Measurements from ENCODE around the gene ELOB. TPM values are rescaled to one million over a fixed set of nuclear protein-coding genes. Genes with fewer than 3 reads are reported as not detected.
A peak's percentile ranks its signal among the peaks of the same experiment; 100 is the strongest.

The ELOB gene
- total and polyA plus RNA-seq, 2 of the 8 experiments (the other 6 are each of a cell fraction or from before 2014, with no cell fraction given), result 237 to 1,357 TPM

- TF ChIP-seq KDM4A (IDR thresholded peaks at IDR 0.05; ENCODE audit: low read depth, low read length, severe bottlenecking), result peak; percentile 46
- peak; percentile 96 for TF ChIP-seq PHF8 (conservative IDR thresholded peaks at IDR 0.05; ENCODE audit: low read depth, low read length)
- no peak for TF ChIP-seq CHD1 (IDR thresholded peaks at IDR 0.05; ENCODE audit: low read depth, low read length)
- TF ChIP-seq RBBP5 (IDR thresholded peaks at IDR 0.05; ENCODE audit: borderline replicate concordance, low read depth, low read length), result peak; percentile 76; the same call in 1 of the 2 replicates
- peak; percentile 66 for TF ChIP-seq E2F6 (IDR thresholded peaks at IDR 0.05)
- peak; percentile 86 for TF ChIP-seq TAF1 (IDR thresholded peaks at IDR 0.05; ENCODE audit: low read depth, low read length)
- peak; percentile 91 for TF ChIP-seq TAF7 (optimal IDR thresholded peaks at IDR 0.05; ENCODE audit: borderline replicate concordance, low read depth, low read length)
- peak; percentile 86 for TF ChIP-seq POLR2AphosphoS5 (IDR thresholded peaks at IDR 0.05; ENCODE audit: low read depth, low read length)
- TF ChIP-seq MAFK (IDR thresholded peaks at IDR 0.05; ENCODE audit: low read depth, low read length), result no peak
- no peak for TF ChIP-seq SP2 (IDR thresholded peaks at IDR 0.05; ENCODE audit: low read length)
- TF ChIP-seq HDAC6 (IDR thresholded peaks at IDR 0.05; ENCODE audit: low read depth, low read length), result no peak
- TF ChIP-seq POU5F1 (IDR thresholded peaks at IDR 0.05; ENCODE audit: low read depth, low read length), result no peak
- no peak for TF ChIP-seq BRCA1 (IDR thresholded peaks at IDR 0.05; ENCODE audit: low read depth, low read length)
- peak; percentile 98 for TF ChIP-seq YY1 (IDR thresholded peaks at IDR 0.05; ENCODE audit: low read depth, low read length)
- peak; percentile 23 for TF ChIP-seq NRF1 (IDR thresholded peaks at IDR 0.05; ENCODE audit: low read depth, low read length)
- TF ChIP-seq SIX5 (IDR thresholded peaks at IDR 0.05; ENCODE audit: low read depth, low read length), result peak; percentile 69
- peak; percentile 85 to 95 for TF ChIP-seq POLR2A (IDR thresholded peaks at IDR 0.05; ENCODE audit: control extremely low read depth in 1 of 2, low read depth in 2 of 2, low read length in 2 of 2)
- TF ChIP-seq ASH2L (IDR thresholded peaks at IDR 0.05; ENCODE audit: low read length), result peak; percentile 10
These were observed 24.8 kb downstream of the ELOB start, which contains the start of gene SRRM2 (continued) for GRCh38 chr16:2752035-2752849.
